Epithelial cell of esophagus (primary cell): Measurements from ENCODE around the gene PTPRE.

Experiments used
- DNase-seq: peaks from one replicate; pipeline ENCODE4 v3.0.0; 2010; ENCODE audit warnings: low read depth
- H3K4me3 ChIP-seq: 2 replicates; pipeline ENCODE4 v1.5.1; 2011; ENCODE audit warnings: mild to moderate bottlenecking, low read length, control low read depth
- TF ChIP-seq, protein P1 (sequence below): IDR thresholded peaks from 2 replicates; pipeline ENCODE4 v1.5.1; 2011; ENCODE audit warnings: low read depth, mild to moderate bottlenecking, low read length, control low read depth, inconsistent platforms; ENCODE audit not compliant: insufficient read depth; ENCODE audit errors: missing control alignments

PTPRE gene

GRCh38 chr10:128049226-128050120 is 142.6 kb downstream of the PTPRE start:
- no peak for DNase-seq
- peak overlapping the region; percentile 77 for H3K4me3 ChIP-seq
- TF ChIP-seq, protein P1, sequence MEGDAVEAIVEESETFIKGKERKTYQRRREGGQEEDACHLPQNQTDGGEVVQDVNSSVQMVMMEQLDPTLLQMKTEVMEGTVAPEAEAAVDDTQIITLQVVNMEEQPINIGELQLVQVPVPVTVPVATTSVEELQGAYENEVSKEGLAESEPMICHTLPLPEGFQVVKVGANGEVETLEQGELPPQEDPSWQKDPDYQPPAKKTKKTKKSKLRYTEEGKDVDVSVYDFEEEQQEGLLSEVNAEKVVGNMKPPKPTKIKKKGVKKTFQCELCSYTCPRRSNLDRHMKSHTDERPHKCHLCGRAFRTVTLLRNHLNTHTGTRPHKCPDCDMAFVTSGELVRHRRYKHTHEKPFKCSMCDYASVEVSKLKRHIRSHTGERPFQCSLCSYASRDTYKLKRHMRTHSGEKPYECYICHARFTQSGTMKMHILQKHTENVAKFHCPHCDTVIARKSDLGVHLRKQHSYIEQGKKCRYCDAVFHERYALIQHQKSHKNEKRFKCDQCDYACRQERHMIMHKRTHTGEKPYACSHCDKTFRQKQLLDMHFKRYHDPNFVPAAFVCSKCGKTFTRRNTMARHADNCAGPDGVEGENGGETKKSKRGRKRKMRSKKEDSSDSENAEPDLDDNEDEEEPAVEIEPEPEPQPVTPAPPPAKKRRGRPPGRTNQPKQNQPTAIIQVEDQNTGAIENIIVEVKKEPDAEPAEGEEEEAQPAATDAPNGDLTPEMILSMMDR, result no peak

DNA sequence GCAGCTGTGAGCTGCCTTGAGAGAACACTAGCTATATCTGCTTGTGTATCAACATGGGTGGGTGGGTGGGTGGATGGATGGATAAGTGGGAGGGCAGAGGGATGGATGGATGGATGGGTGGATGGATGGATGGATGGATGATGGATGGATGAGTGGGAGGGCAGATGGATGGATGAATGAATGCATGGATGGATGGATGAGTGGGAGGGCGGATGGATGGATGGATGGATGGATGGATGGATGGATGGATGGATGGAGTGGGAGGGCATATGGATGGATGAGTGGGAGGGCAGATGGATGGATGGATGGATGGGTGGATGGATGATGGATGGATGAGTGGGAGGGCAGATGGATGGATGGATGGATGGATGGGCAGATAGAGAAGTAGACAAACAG is 143.2 kb downstream of the PTPRE start:
- no peak for DNase-seq
- TF ChIP-seq, protein P1, result no peak
- no peak overlapping the region for H3K4me3 ChIP-seq

- H3K4me3 ChIP-seq, result no peak overlapping the region
- DNase-seq, result peak; percentile 55
- TF ChIP-seq, protein P1, result no peak
These were observed 144.0 kb downstream of the PTPRE start for GRCh38 chr10:128050936-128051335.

GRCh38 chr10:128051548-128051947 is 144.6 kb downstream of the PTPRE start:
- DNase-seq, result no peak
- TF ChIP-seq, protein P1, result no peak
- no peak overlapping the region for H3K4me3 ChIP-seq

DNA sequence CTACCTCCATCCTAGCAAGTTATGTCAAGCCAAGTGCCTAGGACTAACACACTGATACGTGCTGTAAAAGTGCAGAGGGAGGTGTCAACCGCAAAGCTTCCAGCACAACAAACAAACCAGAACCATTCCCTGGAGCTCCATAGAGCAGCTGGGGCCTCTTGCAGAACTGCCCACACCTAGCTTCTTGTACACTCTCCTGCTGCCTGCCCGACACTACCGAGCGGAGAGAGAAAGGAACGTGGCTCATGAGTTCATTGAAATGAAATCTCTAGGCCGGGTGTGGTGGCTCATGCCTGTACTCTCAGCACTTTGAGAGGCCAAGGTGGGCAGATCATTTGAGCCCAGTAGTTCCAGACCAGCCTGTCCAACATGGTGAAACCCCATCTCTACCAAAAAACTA is 145.8 kb downstream of the PTPRE start:
- no peak for DNase-seq
- TF ChIP-seq, protein P1, result no peak
- H3K4me3 ChIP-seq, result no peak overlapping the region

- TF ChIP-seq, protein P1, result no peak
- no peak overlapping the region for H3K4me3 ChIP-seq
- no peak for DNase-seq
These were observed 146.5 kb downstream of the PTPRE start for GRCh38 chr10:128053356-128053755.
